ENCODE data around the gene PDE6A.

PDE6A gene

DNA sequence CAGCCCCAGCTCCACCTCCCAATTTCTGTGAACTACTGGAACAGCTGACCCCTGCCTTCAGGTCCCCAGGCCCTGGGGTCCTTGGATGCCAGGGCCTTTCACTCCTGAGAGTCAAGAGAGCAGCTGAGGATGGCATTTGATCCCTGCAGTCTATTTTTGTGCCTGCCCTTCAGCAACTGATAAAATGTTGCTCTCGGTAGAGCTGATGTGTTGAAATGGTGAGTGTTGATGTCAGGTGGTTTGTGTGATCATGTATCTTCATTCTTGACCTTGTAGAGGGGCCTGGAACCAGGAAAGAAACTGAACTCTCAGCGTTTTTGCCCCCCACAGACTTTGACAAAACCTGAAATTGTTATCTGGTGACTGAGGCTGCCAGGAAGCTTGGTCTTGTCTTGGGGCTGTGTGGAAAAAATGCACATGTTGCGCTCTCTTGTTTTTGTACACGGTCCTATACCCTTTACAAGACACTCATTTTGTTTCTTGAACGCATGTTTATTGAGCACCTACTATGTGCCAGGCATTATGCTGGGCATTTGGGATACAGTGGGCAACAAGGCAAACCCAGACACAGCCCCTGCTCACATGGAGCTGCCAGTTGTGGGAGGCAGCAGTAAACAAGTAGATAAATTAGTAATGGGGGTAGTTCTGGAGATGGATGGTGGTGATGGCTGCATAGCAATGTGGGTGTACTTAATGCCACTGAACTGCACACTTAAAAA is 136.2 kb downstream of the PDE6A start:
- TF ChIP-seq ZNF664 (tag by site-specific recombination; IDR thresholded peaks at IDR 0.05) (0 out of 2 replicates have a peak, but pooled peaks have one; percentile 37), ZNF292 (tag by site-specific recombination; IDR thresholded peaks at IDR 0.05; ENCODE audit: borderline replicate concordance, low read depth) (no peak)
- Histone ChIP-seq H3K27ac (ENCODE audit: extremely low read depth, low read depth, low read length) (no peak overlapping the region), H3K9me3 (ENCODE audit: control insufficient read depth, insufficient read depth, low read depth, low read length) (no peaks in the 10 kb centered on the region), H3K4me1 (ENCODE audit: control insufficient read depth, insufficient read depth, low read length) (peaks cover 5% of the 10 kb centered on the region; the same call in 1 of the 2 replicates), H3K36me3 (ENCODE audit: control insufficient read depth in 2 of 2, insufficient read depth in 1 of 2, low read length in 2 of 2) (no peaks in the 10 kb centered on the region), H3K4me3 (ENCODE audit: low read depth, low read length) (no peak overlapping the region)
- ChIA-PET CTCF (no interaction called here), POLR2A (no interaction called here)

Data from HEK293 (cell line).